ENCODE results near the gene HRC. TPM values are rescaled to one million over a fixed set of nuclear protein-coding genes. Genes with fewer than 3 reads are reported as not detected.

HRC gene
- total and polyA plus RNA-seq, 4 donors = 0.14 to 5.7 (median 1.1) TPM

- H3K4me1 ChIP-seq (ENCODE audit: control insufficient read depth in 5 of 5, insufficient read depth in 5 of 5, low read length in 5 of 5) = peaks cover 0 to 19% (median 8%) of the 10 kb centered on the region in 5 donors
These were observed 40.4 kb downstream of the HRC start for GRCh38 chr19:49114630-49115363.

GRCh38 chr19:49113762-49114629 lies 41.2 kb downstream of the HRC start, which contains the start of gene LIN7B:
TSS of gene LIN7B (plus strand) at chr19:49114370. CDS start at chr19:49114405, 35 bp downstream.
- H3K9ac ChIP-seq (ENCODE audit: insufficient read depth in 1 of 2, low read length in 2 of 2) = no peak within 1 kb of the TSS
- peak; percentile 60 for ATAC-seq (ENCODE audit: insufficient read depth, low FRiP score)
- peaks cover 0 to 3% (median 0%) of the 10 kb centered on the region in 4 donors for H3K36me3 ChIP-seq (ENCODE audit: control insufficient read depth in 4 of 4, insufficient read depth in 4 of 4, low read length in 4 of 4)
- peak; percentile 21 for TF ChIP-seq CTCF (IDR thresholded peaks at IDR 0.05; ENCODE audit: control extremely low read depth, extremely low read depth)
- peak; percentile 75 to 84 (median 83) for DNase-seq
- no peaks in the 10 kb centered on the region for H3K27me3 ChIP-seq (ENCODE audit: control insufficient read depth in 3 of 3, insufficient read depth in 3 of 3, low read length in 2 of 3)
- 0 to 1% methylated on average over 55 to 66 of the region's 66 CpGs for WGBS, 2 donors
- H3K9me3 ChIP-seq (ENCODE audit: control insufficient read depth in 4 of 4, insufficient read depth in 3 of 4, low read length in 3 of 4) = no peaks in the 10 kb centered on the region
- peaks cover 0 to 16% (median 8%) of the 10 kb centered on the region in 5 donors for H3K4me1 ChIP-seq (ENCODE audit: control insufficient read depth in 5 of 5, insufficient read depth in 5 of 5, low read length in 5 of 5)
- peak within 1 kb of the TSS; percentile 78 for H3K4me3 ChIP-seq
- peak within 1 kb of the TSS; percentile 11 to 63 for H3K27ac ChIP-seq (ENCODE audit: low read depth in 1 of 2, low read length in 1 of 2)

More at GRCh38 chr19:49114630-49115363, 40.4 kb downstream of the HRC start:
- Histone ChIP-seq H3K9ac (ENCODE audit: insufficient read depth in 1 of 2, low read length in 2 of 2) (no peak overlapping the region), H3K9me3 (ENCODE audit: control insufficient read depth in 4 of 4, insufficient read depth in 3 of 4, low read length in 3 of 4) (no peaks in the 10 kb centered on the region), H3K27ac (ENCODE audit: low read depth in 1 of 2, low read length in 1 of 2) (peak overlapping the region; percentile 11 to 63), H3K4me3 (peak overlapping the region; percentile 78), H3K27me3 (ENCODE audit: control insufficient read depth in 3 of 3, insufficient read depth in 3 of 3, low read length in 2 of 3) (no peaks in the 10 kb centered on the region), H3K36me3 (ENCODE audit: control insufficient read depth in 4 of 4, insufficient read depth in 4 of 4, low read length in 4 of 4) (no peaks in the 10 kb centered on the region)
- no peak for TF ChIP-seq CTCF (IDR thresholded peaks at IDR 0.05; ENCODE audit: control extremely low read depth, extremely low read depth)
- 10% methylated on average over 68 of the region's 68 CpGs for WGBS, 2 donors
- DNase-seq (peak; percentile 81 to 83 (median 83)), ATAC-seq (ENCODE audit: insufficient read depth, low FRiP score) (no peak)

GRCh38 chr19:49111218-49111998 lies 43.8 kb downstream of the HRC start:
- no peak for DNase-seq
- no peak for TF ChIP-seq CTCF (IDR thresholded peaks at IDR 0.05; ENCODE audit: control extremely low read depth, extremely low read depth)
- no peaks in the 10 kb centered on the region for H3K9me3 ChIP-seq (ENCODE audit: control insufficient read depth in 4 of 4, insufficient read depth in 3 of 4, low read length in 3 of 4)
- peaks cover 0 to 9% (median 5%) of the 10 kb centered on the region in 5 donors for H3K4me1 ChIP-seq (ENCODE audit: control insufficient read depth in 5 of 5, insufficient read depth in 5 of 5, low read length in 5 of 5)
- WGBS, 2 donors = 81 to 84% methylated on average over 11 of the region's 11 CpGs
- no peaks in the 10 kb centered on the region for H3K27me3 ChIP-seq (ENCODE audit: control insufficient read depth in 3 of 3, insufficient read depth in 3 of 3, low read length in 2 of 3)
- no peak for ATAC-seq (ENCODE audit: insufficient read depth, low FRiP score)
- no peak overlapping the region for H3K4me3 ChIP-seq
- no peak overlapping the region for H3K27ac ChIP-seq (ENCODE audit: low read depth in 1 of 2, low read length in 1 of 2)
- no peak overlapping the region for H3K9ac ChIP-seq (ENCODE audit: insufficient read depth in 1 of 2, low read length in 2 of 2)
- H3K36me3 ChIP-seq (ENCODE audit: control insufficient read depth in 4 of 4, insufficient read depth in 4 of 4, low read length in 4 of 4) = peaks cover 11 to 27% (median 12%) of the 10 kb centered on the region in 4 donors
